ENCODE measurements around the gene P2RY13. TPM values are rescaled to one million over a fixed set of nuclear protein-coding genes. Genes with fewer than 3 reads are reported as not detected.

Gene P2RY13
- total and polyA plus RNA-seq, 2 donors (not counting 1 experiment from before 2014, with no cell fraction given): 0.92 to 1.0 TPM

GRCh38 chr3:151362751-151363174 is 33.4 kb upstream of the P2RY13 start:
- ChIA-PET CTCF (interaction anchor here (1.0 to 1.1 kb wide), 2 partner anchors 10 to 35 kb away, joined by 3 to 4 read pairs; no protein-coding TSS in a partner anchor), POLR2A (no interaction called here)
- Mint-ChIP-seq H3K27ac (no peak overlapping the region), H3K4me1 (peaks cover 4% of the 10 kb centered on the region), H3K4me3 (no peak overlapping the region), H3K9me3 (ENCODE audit: insufficient read depth) (no peaks in the 10 kb centered on the region), H3K27me3 (no peaks in the 10 kb centered on the region)
- TF ChIP-seq EZH2 (IDR thresholded peaks at IDR 0.05; ENCODE audit: borderline replicate concordance, insufficient read depth, low read depth, low read length, poor library complexity, severe bottlenecking): no peak
- TF ChIP-seq CTCF (IDR thresholded peaks at IDR 0.05): no peak
- no peak for ATAC-seq (ENCODE audit: low read depth)
- Histone ChIP-seq H3K4me3 (ENCODE audit: control extremely low read depth in 1 of 5, extremely low read depth in 1 of 5, insufficient read depth in 1 of 5, low read depth in 2 of 5, low read length in 4 of 5) (no peak overlapping the region), H3K4me1 (ENCODE audit: control insufficient read depth in 2 of 2, insufficient read depth in 2 of 2, low read length in 2 of 2) (no peaks in the 10 kb centered on the region), H2AFZ (ENCODE audit: insufficient read depth, low read depth, low read length, poor library complexity, severe bottlenecking) (no peak overlapping the region), H3K9ac (ENCODE audit: low read length) (no peak overlapping the region), H3K9me3 (ENCODE audit: control extremely low read depth in 1 of 3, control insufficient read depth in 2 of 3, insufficient read depth in 1 of 3, low read length in 2 of 3) (no peaks in the 10 kb centered on the region), H3K4me2 (replicated peaks; ENCODE audit: low read depth, low read length, poor library complexity, severe bottlenecking) (no peak overlapping the region), H3K27me3 (replicated peaks in 1 of 4; ENCODE audit: control extremely low read depth in 1 of 4, control insufficient read depth in 3 of 4, insufficient read depth in 4 of 4, low read length in 3 of 4) (no peaks in the 10 kb centered on the region), H3K36me3 (replicated peaks in 1 of 2; ENCODE audit: control extremely low read depth in 1 of 2, control insufficient read depth in 1 of 2, extremely low read depth in 1 of 2, insufficient read depth in 2 of 2, low read length in 1 of 2) (no peaks in the 10 kb centered on the region), H3K27ac (ENCODE audit: low read length in 2 of 2) (no peak overlapping the region), H3K79me2 (ENCODE audit: control insufficient read depth, insufficient read depth, low read length) (no peaks in the 10 kb centered on the region), H4K20me1 (ENCODE audit: control insufficient read depth, insufficient read depth, low read length, poor library complexity, severe bottlenecking) (no peaks in the 10 kb centered on the region)
- DNase-seq: no peak
- no CpG with 5 or more reads among the region's 3 CpGs for WGBS (ENCODE audit: insufficient coverage)
- intact Hi-C loops (cut with micrococcal nuclease): no loop called here

DNA sequence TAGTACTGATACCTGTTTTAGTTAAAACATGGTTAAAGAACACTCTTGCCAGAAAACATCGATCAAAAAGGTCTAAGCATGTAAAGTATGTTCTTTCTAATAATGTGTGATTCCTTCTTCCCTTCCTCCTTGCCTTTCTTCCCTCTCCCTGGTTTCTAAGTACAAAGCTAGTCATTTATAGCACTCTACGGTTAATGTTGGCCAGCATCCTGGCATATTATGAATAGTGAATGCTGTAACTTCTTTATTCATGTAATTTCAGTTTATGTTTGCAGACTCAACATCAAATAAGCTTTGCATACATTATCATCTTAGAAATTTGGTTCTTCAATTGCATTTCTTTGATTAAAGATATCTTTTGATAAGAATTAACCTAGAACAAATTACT is 28.1 kb upstream of the P2RY13 start:
- no peak overlapping the region for H3K9ac ChIP-seq (ENCODE audit: low read length)
- no peak overlapping the region for H3K4me2 ChIP-seq (replicated peaks; ENCODE audit: low read depth, low read length, poor library complexity, severe bottlenecking)
- H3K27me3 ChIP-seq (replicated peaks in 1 of 4; ENCODE audit: control extremely low read depth in 1 of 4, control insufficient read depth in 3 of 4, insufficient read depth in 4 of 4, low read length in 3 of 4): no peaks in the 10 kb centered on the region
- H3K4me1 ChIP-seq (ENCODE audit: control insufficient read depth in 2 of 2, insufficient read depth in 2 of 2, low read length in 2 of 2): peaks cover 3 to 17% of the 10 kb centered on the region in 2 donors
- no peaks in the 10 kb centered on the region for H3K36me3 ChIP-seq (replicated peaks in 1 of 2; ENCODE audit: control extremely low read depth in 1 of 2, control insufficient read depth in 1 of 2, extremely low read depth in 1 of 2, insufficient read depth in 2 of 2, low read length in 1 of 2)
- H3K4me3 ChIP-seq (ENCODE audit: control extremely low read depth in 1 of 5, extremely low read depth in 1 of 5, insufficient read depth in 1 of 5, low read depth in 2 of 5, low read length in 4 of 5): no peak overlapping the region
- POLR2A ChIA-PET: no interaction called here
- no CpG with 5 or more reads among the region's 2 CpGs for WGBS (ENCODE audit: insufficient coverage)
- H3K79me2 ChIP-seq (ENCODE audit: control insufficient read depth, insufficient read depth, low read length): no peaks in the 10 kb centered on the region
- peak overlapping the region; percentile 65 for H3K27ac Mint-ChIP-seq
- H3K4me1 Mint-ChIP-seq: peaks cover 22% of the 10 kb centered on the region
- H3K9me3 ChIP-seq (ENCODE audit: control extremely low read depth in 1 of 3, control insufficient read depth in 2 of 3, insufficient read depth in 1 of 3, low read length in 2 of 3): no peaks in the 10 kb centered on the region
- TF ChIP-seq CTCF (IDR thresholded peaks at IDR 0.05) (no peak), EZH2 (IDR thresholded peaks at IDR 0.05; ENCODE audit: borderline replicate concordance, insufficient read depth, low read depth, low read length, poor library complexity, severe bottlenecking) (no peak)
- no peak overlapping the region for H2AFZ ChIP-seq (ENCODE audit: insufficient read depth, low read depth, low read length, poor library complexity, severe bottlenecking)
- DNase-seq (no peak), ATAC-seq (ENCODE audit: low read depth) (no peak)
- H3K9me3 Mint-ChIP-seq (ENCODE audit: insufficient read depth): no peaks in the 10 kb centered on the region
- CTCF ChIA-PET: interaction anchor here (1.0 to 1.3 kb wide), 3 partner anchors 31 to 1217 kb away, joined by 3 to 4 read pairs (median 3); no protein-coding TSS in a partner anchor
- no peak overlapping the region for H3K27ac ChIP-seq (ENCODE audit: low read length in 2 of 2)
- intact Hi-C loops (cut with micrococcal nuclease): no loop called here
- H3K27me3 Mint-ChIP-seq: no peaks in the 10 kb centered on the region
- no peaks in the 10 kb centered on the region for H4K20me1 ChIP-seq (ENCODE audit: control insufficient read depth, insufficient read depth, low read length, poor library complexity, severe bottlenecking)
- no peak overlapping the region for H3K4me3 Mint-ChIP-seq

Measured in B cell (primary cell).